ENCODE measurements around the gene ZIM2.

GRCh38 chr19:56823956-56824355 lies 16.6 kb downstream of the ZIM2 start:
- TF ChIP-seq CTCF (IDR thresholded peaks at IDR 0.05) (no peak), POLR2A (IDR thresholded peaks at IDR 0.05) (no peak)

Data from adrenal gland (tissue), 5 donors.